GM19193 (cell line): ENCODE results near the gene PRDM16.

Source experiments
- POLR2A ChIP-seq: IDR thresholded peaks from 4 replicates; pipeline ENCODE4 v1.6.1; 2011; ENCODE audit not compliant: insufficient read depth, insufficient read length; ENCODE audit errors: extremely low read depth

PRDM16 gene

DNA sequence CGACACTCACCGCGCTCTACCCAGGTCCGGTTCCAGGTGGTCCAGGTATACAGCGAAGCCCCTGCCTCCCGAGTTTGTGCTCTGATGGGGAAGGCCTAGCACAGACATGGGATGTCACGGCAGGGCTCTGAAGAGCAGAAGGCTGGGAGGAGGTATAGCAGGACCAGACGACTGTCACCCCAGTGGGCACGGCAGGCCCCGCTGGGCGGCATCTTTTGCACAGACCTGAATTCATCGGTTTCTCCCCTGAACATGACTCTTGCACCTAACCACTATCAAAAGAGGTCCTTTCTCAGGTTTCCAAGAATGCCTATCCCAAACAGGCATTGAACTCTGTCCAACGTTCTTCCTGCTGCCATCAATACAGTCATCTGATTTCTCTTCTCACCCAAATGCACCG, 416.0 kb downstream of the PRDM16 start:
- no peak for TF ChIP-seq POLR2A
